ENCODE data around the gene ANTXRL.
"Not testable (repeated sequence)": the region's sequence is repeated elsewhere in the genome, so short reads cannot be mapped to it uniquely, and the experiment has no call there.

Gene ANTXRL

GRCh38 chr10:46310851-46311250 lies 24.1 kb downstream of the ANTXRL start:
- no peak for DNase-seq

- DNase-seq, result no peak
Observed at GRCh38 chr10:46311501-46311951, 24.7 kb downstream of the ANTXRL start.

GRCh38 chr10:46311961-46312431 lies 25.2 kb downstream of the ANTXRL start:
- DNase-seq, result not testable (repeated sequence)

- DNase-seq, result no peak
Observed at GRCh38 chr10:46312953-46313352, 26.2 kb downstream of the ANTXRL start.

- DNase-seq, result no peak
Observed at GRCh38 chr10:46314071-46314470, 27.3 kb downstream of the ANTXRL start.

- DNase-seq, result not testable (repeated sequence)
Observed at GRCh38 chr10:46315071-46315860, 28.5 kb downstream of the ANTXRL start.

GRCh38 chr10:46317370-46317769 lies 30.6 kb downstream of the ANTXRL start:
- no peak for DNase-seq

GRCh38 chr10:46317889-46318288 lies 31.1 kb downstream of the ANTXRL start:
- no peak for DNase-seq

GRCh38 chr10:46318799-46319198 lies 32.0 kb downstream of the ANTXRL start:
- no peak for DNase-seq

GRCh38 chr10:46319389-46319788 lies 32.6 kb downstream of the ANTXRL start:
- DNase-seq, result no peak

- DNase-seq, result no peak
Observed at GRCh38 chr10:46321770-46322169, 35.0 kb downstream of the ANTXRL start.

- no peak for DNase-seq
Observed at GRCh38 chr10:46323176-46323575, 36.4 kb downstream of the ANTXRL start.

- no peak for DNase-seq
Observed at GRCh38 chr10:46325021-46325420, 38.2 kb downstream of the ANTXRL start.

GRCh38 chr10:46326066-46326465 lies 39.3 kb downstream of the ANTXRL start:
- no peak for DNase-seq

GRCh38 chr10:46326971-46327370 lies 40.2 kb downstream of the ANTXRL start:
- DNase-seq, result no peak

- no peak for DNase-seq
Observed at GRCh38 chr10:46327685-46328084, 40.9 kb downstream of the ANTXRL start.

- DNase-seq, result no peak
Observed at GRCh38 chr10:46328853-46329689, 42.3 kb downstream of the ANTXRL start.

- DNase-seq, result no peak
Observed at GRCh38 chr10:46329690-46330016, 42.9 kb downstream of the ANTXRL start.

- DNase-seq, result no peak
Observed at GRCh38 chr10:46330894-46331293, 44.1 kb downstream of the ANTXRL start.

GRCh38 chr10:46365484-46365883 lies 78.7 kb downstream of the ANTXRL start:
- DNase-seq, result not testable (repeated sequence)

GRCh38 chr10:46367209-46367608 lies 80.4 kb downstream of the ANTXRL start:
- not testable (repeated sequence) for DNase-seq

GRCh38 chr10:46367666-46368240 lies 81.0 kb downstream of the ANTXRL start:
- DNase-seq, result not testable (repeated sequence)

GRCh38 chr10:46368956-46369355 lies 82.2 kb downstream of the ANTXRL start:
- not testable (repeated sequence) for DNase-seq

GRCh38 chr10:46374410-46374809 lies 87.6 kb downstream of the ANTXRL start:
- not testable (repeated sequence) for DNase-seq

All from SW 1271 (cell line).